Motor neuron (in vitro differentiated cells): ENCODE measurements around the gene TADA2B. TPM values are rescaled to one million over a fixed set of nuclear protein-coding genes. Genes with fewer than 3 reads are reported as not detected.
A peak's percentile ranks its signal among the peaks of the same experiment; 100 is the strongest.

Experiments
- ATAC-seq, 8 experiments: fragments of 200-7000 bp; cut with Tn5 transposase; replicated peaks in 6 of 8; 2 replicates each; pipeline ENCODE4 v1.8.0; 2021; ENCODE audit warnings: mild to moderate bottlenecking in 8 of 8, moderate library complexity in 8 of 8
- H3K27ac ChIP-seq, 2 donors: fragments of 250-450 bp; sonication (Bioruptor Pico); 2 replicates each; pipeline ENCODE4 v1.9.0; 2021; ENCODE audit warnings: antibody characterized with exemption in 2 of 2, mild to moderate bottlenecking in 2 of 2, moderate library complexity in 1 of 2
- H3K4me1 ChIP-seq, 2 donors: fragments of 250-450 bp; sonication (Bioruptor Pico); replicated peaks in 1 of 2; 2 replicates each; pipeline ENCODE4 v1.6.1; 2021; ENCODE audit warnings: antibody characterized with exemption in 2 of 2, mild to moderate bottlenecking in 2 of 2, moderate library complexity in 1 of 2
- H3K4me3 ChIP-seq, 5 donors: fragments of 250-450 bp; sonication (Bioruptor Pico); 2 replicates each; pipeline ENCODE4 v1.9.0; 2021; ENCODE audit warnings: antibody characterized with exemption in 5 of 5, mild to moderate bottlenecking in 5 of 5, moderate library complexity in 4 of 5
- WGBS, 10 experiments: fragments of 450-650 bp; shearing (Covaris generic); methylation state at CpG; one replicate each; pipeline ENCODE4 v1.0.0; 2022; 5-methylcytosine and 5-hydroxymethylcytosine counted together
- in situ Hi-C, 9 experiments: fragments of 400-800 bp; cut with MboI; loops; one replicate each; pipeline ENCODE4 v1.15.0; 2021; ENCODE audit warnings: low sequenced_read_pairs in 9 of 9, low pct_unique_long_range_greater_than_20kb in 2 of 9; ENCODE audit not compliant: unreplicated experiment in 9 of 9
- total RNA-seq, 8 experiments: library from RNA; unstranded; fragments of 300-600 nt; gene quantifications; 2 replicates each; pipeline versions ENCODE4 v1.2.3 to v1.2.4, GENCODE V29; 2022

TADA2B gene
- total RNA-seq, 8 experiments from 2014 or later, result 11.2 to 19.8 (median 13.7) TPM

GRCh38 chr4:7045961-7046921 is 3.1 kb downstream of the TADA2B start:
- Histone ChIP-seq H3K27ac (no peak overlapping the region), H3K4me1 (peaks cover 19 to 21% of the 10 kb centered on the region in 2 donors), H3K4me3 (no peak overlapping the region)
- 5 to 93% (median 92%) methylated on average over 3 to 16 of the region's 23 CpGs; no CpG with 5 or more reads in 3 of the 10 experiments for WGBS, 10 experiments
- peak in 3 of 8 experiments; percentile 8 to 10 (median 9) for ATAC-seq
- in situ Hi-C loops, result loop anchor here in 1 of 9 experiments (25.0 kb wide), 1 partner anchor 334 kb away; the partner anchor contains the start of genes BLOC1S4 and MRFAP1L1

DNA sequence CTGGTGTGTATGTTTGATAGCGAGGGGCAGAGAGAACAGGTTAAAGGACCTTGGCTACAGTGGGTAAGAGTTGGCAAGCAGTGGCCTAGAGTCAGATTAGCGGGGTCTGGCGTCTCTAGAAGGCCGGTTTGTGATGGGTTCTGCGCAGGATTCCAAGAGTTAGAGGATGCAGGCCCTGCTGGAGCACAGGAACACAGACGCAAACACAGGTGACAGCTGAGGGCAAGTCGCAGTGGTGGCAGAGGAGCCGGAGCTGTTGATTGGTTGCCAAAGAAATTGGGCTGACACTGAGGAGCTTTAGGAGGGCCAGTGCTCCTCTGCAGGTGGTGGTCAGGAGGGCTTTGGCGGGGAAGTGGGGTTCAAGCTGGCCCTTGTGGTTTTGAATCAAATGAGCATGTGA is 3.8 kb downstream of the TADA2B start:
- WGBS, 10 experiments, result 68 to 100% (median 97%) methylated on average over 2 to 4 of the region's 9 CpGs; no CpG with 5 or more reads in 4 of the 10 experiments
- Histone ChIP-seq H3K27ac (no peak overlapping the region), H3K4me3 (no peak overlapping the region), H3K4me1 (peaks cover 12 to 13% of the 10 kb centered on the region in 2 donors)
- no peak for ATAC-seq
- in situ Hi-C loops, result loop anchor here in 1 of 9 experiments (25.0 kb wide), 1 partner anchor 335 kb away; the partner anchor contains the start of genes BLOC1S4 and MRFAP1L1

- Histone ChIP-seq H3K4me1 (peaks cover 10 to 13% of the 10 kb centered on the region in 2 donors), H3K4me3 (no peak overlapping the region), H3K27ac (no peak overlapping the region)
- ATAC-seq, result no peak
- in situ Hi-C loops, result loop anchor here in 1 of 9 experiments (25.0 kb wide), 1 partner anchor 336 kb away; the partner anchor contains the start of genes BLOC1S4 and MRFAP1L1
- 86 to 100% (median 96%) methylated on average over 3 to 9 of the region's 12 CpGs; no CpG with 5 or more reads in 3 of the 10 experiments for WGBS, 10 experiments
Measured at GRCh38 chr4:7048642-7049041, 5.5 kb downstream of the TADA2B start.

- 73 to 100% (median 90%) methylated on average over 1 to 3 of the region's 4 CpGs; no CpG with 5 or more reads in 5 of the 10 experiments for WGBS, 10 experiments
- ATAC-seq, result no peak
- in situ Hi-C loops, result loop anchor here in 1 of 9 experiments (25.0 kb wide), 1 partner anchor 337 kb away; the partner anchor contains the start of genes BLOC1S4 and MRFAP1L1
- H3K4me1 ChIP-seq, result peaks cover 10 to 13% of the 10 kb centered on the region in 2 donors
- H3K27ac ChIP-seq, result no peak overlapping the region
- H3K4me3 ChIP-seq, result no peak overlapping the region
Measured at GRCh38 chr4:7049295-7049694, 6.1 kb downstream of the TADA2B start.

DNA sequence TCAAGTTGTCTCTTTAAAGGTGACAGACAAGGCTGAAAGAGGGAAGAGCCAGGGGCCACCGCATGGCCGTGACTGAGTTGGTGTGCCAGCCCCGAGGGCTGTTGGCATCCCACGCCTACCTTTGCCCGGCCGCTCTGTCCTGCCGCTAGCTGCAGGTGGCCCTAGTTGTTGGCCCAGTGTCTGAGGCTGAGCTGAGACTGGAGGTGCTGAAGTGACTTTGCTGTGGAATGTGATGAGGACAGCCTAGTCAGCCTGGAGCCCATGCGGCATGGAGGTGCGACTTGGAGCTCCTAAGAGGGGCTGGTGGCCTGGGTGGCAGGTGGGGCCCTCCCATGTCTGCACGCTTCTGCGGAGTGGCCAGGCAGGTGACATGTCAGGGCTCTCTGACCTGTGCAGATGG is 6.6 kb downstream of the TADA2B start:
- 75 to 94% (median 90%) methylated on average over 2 to 4 of the region's 11 CpGs; no CpG with 5 or more reads in 7 of the 10 experiments for WGBS, 10 experiments
- no peak overlapping the region for H3K4me3 ChIP-seq
- H3K4me1 ChIP-seq, result peaks cover 9 to 10% of the 10 kb centered on the region in 2 donors
- in situ Hi-C loops, result loop anchor here in 4 of 9 experiments (25.0 kb wide), 1 partner anchor 337 kb away; the partner anchor contains the start of genes BLOC1S4 (in 4 of the 4) and MRFAP1L1 (in 4 of the 4)
- no peak for ATAC-seq
- H3K27ac ChIP-seq, result no peak overlapping the region

- no peak for ATAC-seq
- in situ Hi-C loops, result loop anchor here in 3 of 9 experiments (25.0 kb wide), 1 partner anchor 338 kb away; the partner anchor contains the start of genes BLOC1S4 (in 3 of the 3) and MRFAP1L1 (in 3 of the 3)
- 60 to 100% (median 90%) methylated on average over 1 to 6 of the region's 36 CpGs; no CpG with 5 or more reads in 6 of the 10 experiments for WGBS, 10 experiments
- no peak overlapping the region for H3K27ac ChIP-seq
- H3K4me1 ChIP-seq, result peaks cover 2 to 3% of the 10 kb centered on the region in 2 donors
- H3K4me3 ChIP-seq, result no peak overlapping the region
Measured at GRCh38 chr4:7050481-7051143, 7.4 kb downstream of the TADA2B start.

DNA sequence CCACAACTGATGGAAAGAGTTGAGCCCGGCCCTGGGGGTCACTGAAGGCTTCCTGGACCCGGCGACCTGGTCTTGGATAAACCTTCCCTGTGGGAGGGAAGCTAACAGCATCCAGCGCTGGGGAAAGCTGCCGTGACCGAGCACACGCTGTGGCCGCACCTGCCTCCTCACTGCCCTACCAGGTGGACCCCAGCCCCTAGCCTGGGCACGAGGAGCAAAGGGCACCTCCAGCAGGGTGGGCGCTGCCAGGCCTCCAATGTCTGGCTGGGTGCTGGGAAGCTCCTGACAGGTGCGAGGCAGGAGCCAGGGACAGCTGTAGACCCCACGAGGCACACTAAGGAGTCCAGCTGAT is 7.9 kb downstream of the TADA2B start:
- Histone ChIP-seq H3K4me1 (no peaks in the 10 kb centered on the region), H3K27ac (no peak overlapping the region), H3K4me3 (no peak overlapping the region)
- in situ Hi-C loops, result loop anchor here in 3 of 9 experiments (25.0 kb wide), 1 partner anchor 339 kb away; the partner anchor contains the start of genes BLOC1S4 (in 3 of the 3) and MRFAP1L1 (in 3 of the 3)
- no peak for ATAC-seq
- WGBS, 10 experiments, result 40 to 100% (median 76%) methylated on average over 1 to 5 of the region's 12 CpGs; no CpG with 5 or more reads in 7 of the 10 experiments

GRCh38 chr4:7051905-7052304 is 8.7 kb downstream of the TADA2B start:
- WGBS, 10 experiments, result 90 to 100% methylated on average over 1 to 2 of the region's 14 CpGs; no CpG with 5 or more reads in 8 of the 10 experiments
- H3K4me1 ChIP-seq, result no peaks in the 10 kb centered on the region
- ATAC-seq, result no peak
- no peak overlapping the region for H3K27ac ChIP-seq
- no peak overlapping the region for H3K4me3 ChIP-seq
- in situ Hi-C loops, result loop anchor here in 3 of 9 experiments (25.0 kb wide), 1 partner anchor 340 kb away; the partner anchor contains the start of genes BLOC1S4 (in 3 of the 3) and MRFAP1L1 (in 3 of the 3)

DNA sequence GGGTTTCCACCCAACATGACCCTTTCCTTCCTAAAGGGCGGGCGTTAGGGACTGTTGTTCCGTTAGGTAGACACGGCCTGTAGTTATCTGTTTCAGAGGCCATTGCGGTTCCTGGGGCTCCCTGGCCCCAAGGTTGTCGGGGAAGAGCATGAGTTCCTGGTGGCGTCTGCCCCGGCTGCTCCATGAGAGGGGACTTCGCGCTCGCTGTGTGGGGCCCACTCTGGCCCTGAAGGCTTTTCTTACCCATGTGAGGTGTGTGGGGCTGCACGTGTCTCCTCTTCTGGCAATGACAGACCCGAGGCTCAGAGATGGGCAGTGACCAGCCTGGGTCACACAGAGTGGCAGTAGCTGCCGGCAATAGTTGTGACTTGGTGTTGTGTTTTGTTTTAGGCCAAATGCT is 9.1 kb downstream of the TADA2B start:
- Histone ChIP-seq H3K27ac (no peak overlapping the region), H3K4me1 (no peaks in the 10 kb centered on the region), H3K4me3 (no peak overlapping the region)
- no peak for ATAC-seq
- 0 to 100% (median 80%) methylated on average over 1 to 2 of the region's 14 CpGs; no CpG with 5 or more reads in 4 of the 10 experiments for WGBS, 10 experiments
- in situ Hi-C loops, result loop anchor here in 3 of 9 experiments (25.0 kb wide), 1 partner anchor 340 kb away; the partner anchor contains the start of genes BLOC1S4 (in 3 of the 3) and MRFAP1L1 (in 3 of the 3)

DNA sequence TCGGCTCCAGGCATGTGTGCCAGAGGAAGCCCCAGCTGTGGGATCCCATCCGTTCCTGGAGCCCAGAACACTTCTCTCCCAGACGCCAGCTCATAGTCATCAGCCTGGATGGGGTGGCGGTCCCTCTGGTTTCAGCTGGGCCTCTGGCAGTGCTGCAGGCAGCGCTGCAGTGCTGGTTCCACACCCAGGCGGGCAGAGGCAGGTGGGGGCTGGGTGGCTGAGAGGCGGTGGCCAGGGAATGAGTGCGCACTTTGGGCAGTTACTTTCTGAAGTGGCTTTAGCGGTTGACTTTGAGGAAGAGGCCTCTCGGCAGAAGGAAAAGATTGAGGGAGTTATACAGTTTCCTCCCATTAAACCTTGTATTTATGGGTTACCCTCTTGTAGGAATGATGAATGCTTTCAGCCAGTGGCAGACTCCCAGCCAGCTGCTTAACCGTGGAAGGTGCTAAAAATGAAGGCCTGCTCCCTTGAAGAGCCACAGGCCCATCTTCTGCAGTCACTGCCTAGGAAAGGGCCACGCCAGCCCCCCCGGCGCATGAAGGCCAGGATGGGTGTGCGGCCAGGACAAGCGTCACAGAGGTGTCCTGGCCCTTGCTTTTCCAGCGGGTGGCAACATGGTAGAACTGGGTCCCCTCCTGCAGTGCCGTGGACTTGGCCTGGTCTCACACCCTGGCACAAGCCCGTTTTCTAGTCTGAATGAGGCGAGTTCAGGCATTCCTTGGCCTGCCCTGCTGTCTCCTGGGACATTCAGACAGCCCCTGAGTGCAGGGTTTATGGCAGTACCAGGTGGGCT is 9.9 kb downstream of the TADA2B start:
- ATAC-seq, result peak in 7 of 8 experiments; percentile 18 to 96 (median 59)
- H3K4me3 ChIP-seq, result no peak overlapping the region
- H3K4me1 ChIP-seq, result no peaks in the 10 kb centered on the region
- in situ Hi-C loops, result loop anchor here in 3 of 9 experiments (25.0 kb wide), 1 partner anchor 341 kb away; the partner anchor contains the start of genes BLOC1S4 (in 3 of the 3) and MRFAP1L1 (in 3 of the 3)
- WGBS, 10 experiments, result 29 to 92% (median 80%) methylated on average over 1 to 13 of the region's 20 CpGs; no CpG with 5 or more reads in 2 of the 10 experiments
- no peak overlapping the region for H3K27ac ChIP-seq

- in situ Hi-C loops, result loop anchor here in 3 of 9 experiments (25.0 kb wide), 1 partner anchor 342 kb away; the partner anchor contains the start of genes BLOC1S4 (in 3 of the 3) and MRFAP1L1 (in 3 of the 3)
- Histone ChIP-seq H3K4me1 (no peaks in the 10 kb centered on the region), H3K27ac (no peak overlapping the region), H3K4me3 (no peak overlapping the region)
- WGBS, 10 experiments, result 91 to 97% (median 95%) methylated on average over 12 to 37 of the region's 52 CpGs; no CpG with 5 or more reads in 1 of the 10 experiments
- ATAC-seq, result no peak
Measured at GRCh38 chr4:7054106-7054880, 11.1 kb downstream of the TADA2B start.
